HL-60 (cell line): ENCODE results near the gene SVOPL.
"Not testable (repeated sequence)": the region's sequence is repeated elsewhere in the genome, so short reads cannot be mapped to it uniquely, and the experiment has no call there.

Source experiments
- CTCF ChIP-seq: IDR thresholded peaks from one replicate; pipeline ENCODE4 v1.5.1; 2011; ENCODE audit warnings: low read length, control low read depth, inconsistent platforms; ENCODE audit not compliant: insufficient read depth
- POLR2AphosphoS5 ChIP-seq: IDR thresholded peaks from 2 replicates; pipeline ENCODE4 v1.6.1; 2012; ENCODE audit warnings: low read depth
- SPI1 ChIP-seq: IDR thresholded peaks from 2 replicates; pipeline ENCODE4 v1.6.1; 2012; ENCODE audit warnings: low read depth, mild to moderate bottlenecking, borderline replicate concordance

GRCh38 chr7:138695776-138696175 lies 5.4 kb downstream of the SVOPL start:
- not testable (repeated sequence) for TF ChIP-seq CTCF, SPI1, POLR2AphosphoS5
